ENCODE data around the gene MSRB2. TPM values are rescaled to one million over a fixed set of nuclear protein-coding genes. Genes with fewer than 3 reads are reported as not detected.

Gene MSRB2
- total and polyA plus RNA-seq, 2 experiments from 2014 or later = 9.5 to 34.6 TPM

DNA sequence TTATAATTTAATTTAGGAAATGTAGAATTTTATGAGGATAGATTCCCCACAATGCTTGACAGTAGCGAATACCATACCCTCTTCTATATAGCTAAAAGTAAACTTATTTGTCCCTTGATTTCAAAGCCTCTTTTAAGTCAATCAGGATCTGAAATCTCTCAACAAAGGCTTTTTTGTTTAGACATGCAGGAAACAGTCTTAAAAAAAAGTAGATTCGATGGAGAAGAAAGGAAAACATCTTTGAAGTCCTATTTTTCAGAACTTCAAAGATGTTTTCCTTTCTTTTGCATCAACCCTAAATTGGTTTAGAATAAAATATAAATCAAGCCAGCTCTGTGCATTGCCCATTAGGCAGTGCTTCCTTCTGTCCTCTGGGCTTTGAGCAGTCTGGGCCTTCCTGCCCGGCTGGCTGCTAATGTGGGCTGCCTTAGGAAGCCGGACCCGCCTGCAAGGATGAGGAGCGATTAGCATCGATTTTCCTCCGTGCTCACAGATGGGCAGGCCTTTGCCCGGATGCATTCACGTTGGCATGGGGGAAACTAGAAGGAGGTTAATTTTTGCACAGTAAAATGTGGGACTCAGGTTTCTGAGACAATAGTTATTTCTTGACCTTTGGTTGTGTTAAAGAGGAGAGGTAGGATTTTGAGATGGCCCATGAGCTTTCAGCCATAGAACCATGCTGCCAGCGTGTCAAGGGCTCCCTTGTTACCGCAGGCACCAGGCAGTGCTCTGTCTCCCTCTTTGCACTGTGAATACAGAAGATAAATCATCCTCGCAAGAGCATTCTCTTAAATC, 15.5 kb downstream of the MSRB2 start:
- H3K9me2 ChIP-seq (ENCODE audit: insufficient read depth) = no peaks in the 10 kb centered on the region
- ATAC-seq (no peak; the same call in 2 of the 3 replicates), DNase-seq (ENCODE audit: low spot score) (no peak)
- no peak overlapping the region for H3K4me3 ChIP-seq
- H3F3A ChIP-seq (replicated peaks; ENCODE audit: low read depth) = no peaks in the 10 kb centered on the region
- no peak overlapping the region for H3K27ac Mint-ChIP-seq
- no peaks in the 10 kb centered on the region for H3K9me3 Mint-ChIP-seq
- H3K4me1 Mint-ChIP-seq = peaks cover 35% of the 10 kb centered on the region
- no peaks in the 10 kb centered on the region for H4K20me1 ChIP-seq (replicated peaks; ENCODE audit: insufficient read depth)
- H3K27me3 ChIP-seq (ENCODE audit: insufficient read depth) = no peaks in the 10 kb centered on the region
- H3K4me3 Mint-ChIP-seq = no peak overlapping the region
- no peaks in the 10 kb centered on the region for H3K79me2 ChIP-seq (replicated peaks; ENCODE audit: insufficient read depth)
- H3K4me1 ChIP-seq (ENCODE audit: insufficient read depth) = peaks cover 4% of the 10 kb centered on the region
- peaks cover 6% of the 10 kb centered on the region for H3K27me3 Mint-ChIP-seq (ENCODE audit: insufficient read depth, low read depth, poor library complexity)
- TF ChIP-seq STAT1 (IDR thresholded peaks at IDR 0.05; ENCODE audit: unreplicated experiment) (no peak), NANOG (IDR thresholded peaks at IDR 0.05; ENCODE audit: borderline replicate concordance) (no peak), CREB1 (CRISPR knock-in tag; IDR thresholded peaks at IDR 0.05; ENCODE audit: low read depth) (no peak), ZNF331 (CRISPR knock-in tag; IDR thresholded peaks at IDR 0.05; ENCODE audit: low read depth) (no peak), JUNB (IDR thresholded peaks at IDR 0.05; ENCODE audit: unreplicated experiment) (no peak)
- TF ChIP-seq, protein P1, sequence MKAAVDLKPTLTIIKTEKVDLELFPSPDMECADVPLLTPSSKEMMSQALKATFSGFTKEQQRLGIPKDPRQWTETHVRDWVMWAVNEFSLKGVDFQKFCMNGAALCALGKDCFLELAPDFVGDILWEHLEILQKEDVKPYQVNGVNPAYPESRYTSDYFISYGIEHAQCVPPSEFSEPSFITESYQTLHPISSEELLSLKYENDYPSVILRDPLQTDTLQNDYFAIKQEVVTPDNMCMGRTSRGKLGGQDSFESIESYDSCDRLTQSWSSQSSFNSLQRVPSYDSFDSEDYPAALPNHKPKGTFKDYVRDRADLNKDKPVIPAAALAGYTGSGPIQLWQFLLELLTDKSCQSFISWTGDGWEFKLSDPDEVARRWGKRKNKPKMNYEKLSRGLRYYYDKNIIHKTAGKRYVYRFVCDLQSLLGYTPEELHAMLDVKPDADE (IDR thresholded peaks at IDR 0.05) = no peak
- TF ChIP-seq, protein P2, sequence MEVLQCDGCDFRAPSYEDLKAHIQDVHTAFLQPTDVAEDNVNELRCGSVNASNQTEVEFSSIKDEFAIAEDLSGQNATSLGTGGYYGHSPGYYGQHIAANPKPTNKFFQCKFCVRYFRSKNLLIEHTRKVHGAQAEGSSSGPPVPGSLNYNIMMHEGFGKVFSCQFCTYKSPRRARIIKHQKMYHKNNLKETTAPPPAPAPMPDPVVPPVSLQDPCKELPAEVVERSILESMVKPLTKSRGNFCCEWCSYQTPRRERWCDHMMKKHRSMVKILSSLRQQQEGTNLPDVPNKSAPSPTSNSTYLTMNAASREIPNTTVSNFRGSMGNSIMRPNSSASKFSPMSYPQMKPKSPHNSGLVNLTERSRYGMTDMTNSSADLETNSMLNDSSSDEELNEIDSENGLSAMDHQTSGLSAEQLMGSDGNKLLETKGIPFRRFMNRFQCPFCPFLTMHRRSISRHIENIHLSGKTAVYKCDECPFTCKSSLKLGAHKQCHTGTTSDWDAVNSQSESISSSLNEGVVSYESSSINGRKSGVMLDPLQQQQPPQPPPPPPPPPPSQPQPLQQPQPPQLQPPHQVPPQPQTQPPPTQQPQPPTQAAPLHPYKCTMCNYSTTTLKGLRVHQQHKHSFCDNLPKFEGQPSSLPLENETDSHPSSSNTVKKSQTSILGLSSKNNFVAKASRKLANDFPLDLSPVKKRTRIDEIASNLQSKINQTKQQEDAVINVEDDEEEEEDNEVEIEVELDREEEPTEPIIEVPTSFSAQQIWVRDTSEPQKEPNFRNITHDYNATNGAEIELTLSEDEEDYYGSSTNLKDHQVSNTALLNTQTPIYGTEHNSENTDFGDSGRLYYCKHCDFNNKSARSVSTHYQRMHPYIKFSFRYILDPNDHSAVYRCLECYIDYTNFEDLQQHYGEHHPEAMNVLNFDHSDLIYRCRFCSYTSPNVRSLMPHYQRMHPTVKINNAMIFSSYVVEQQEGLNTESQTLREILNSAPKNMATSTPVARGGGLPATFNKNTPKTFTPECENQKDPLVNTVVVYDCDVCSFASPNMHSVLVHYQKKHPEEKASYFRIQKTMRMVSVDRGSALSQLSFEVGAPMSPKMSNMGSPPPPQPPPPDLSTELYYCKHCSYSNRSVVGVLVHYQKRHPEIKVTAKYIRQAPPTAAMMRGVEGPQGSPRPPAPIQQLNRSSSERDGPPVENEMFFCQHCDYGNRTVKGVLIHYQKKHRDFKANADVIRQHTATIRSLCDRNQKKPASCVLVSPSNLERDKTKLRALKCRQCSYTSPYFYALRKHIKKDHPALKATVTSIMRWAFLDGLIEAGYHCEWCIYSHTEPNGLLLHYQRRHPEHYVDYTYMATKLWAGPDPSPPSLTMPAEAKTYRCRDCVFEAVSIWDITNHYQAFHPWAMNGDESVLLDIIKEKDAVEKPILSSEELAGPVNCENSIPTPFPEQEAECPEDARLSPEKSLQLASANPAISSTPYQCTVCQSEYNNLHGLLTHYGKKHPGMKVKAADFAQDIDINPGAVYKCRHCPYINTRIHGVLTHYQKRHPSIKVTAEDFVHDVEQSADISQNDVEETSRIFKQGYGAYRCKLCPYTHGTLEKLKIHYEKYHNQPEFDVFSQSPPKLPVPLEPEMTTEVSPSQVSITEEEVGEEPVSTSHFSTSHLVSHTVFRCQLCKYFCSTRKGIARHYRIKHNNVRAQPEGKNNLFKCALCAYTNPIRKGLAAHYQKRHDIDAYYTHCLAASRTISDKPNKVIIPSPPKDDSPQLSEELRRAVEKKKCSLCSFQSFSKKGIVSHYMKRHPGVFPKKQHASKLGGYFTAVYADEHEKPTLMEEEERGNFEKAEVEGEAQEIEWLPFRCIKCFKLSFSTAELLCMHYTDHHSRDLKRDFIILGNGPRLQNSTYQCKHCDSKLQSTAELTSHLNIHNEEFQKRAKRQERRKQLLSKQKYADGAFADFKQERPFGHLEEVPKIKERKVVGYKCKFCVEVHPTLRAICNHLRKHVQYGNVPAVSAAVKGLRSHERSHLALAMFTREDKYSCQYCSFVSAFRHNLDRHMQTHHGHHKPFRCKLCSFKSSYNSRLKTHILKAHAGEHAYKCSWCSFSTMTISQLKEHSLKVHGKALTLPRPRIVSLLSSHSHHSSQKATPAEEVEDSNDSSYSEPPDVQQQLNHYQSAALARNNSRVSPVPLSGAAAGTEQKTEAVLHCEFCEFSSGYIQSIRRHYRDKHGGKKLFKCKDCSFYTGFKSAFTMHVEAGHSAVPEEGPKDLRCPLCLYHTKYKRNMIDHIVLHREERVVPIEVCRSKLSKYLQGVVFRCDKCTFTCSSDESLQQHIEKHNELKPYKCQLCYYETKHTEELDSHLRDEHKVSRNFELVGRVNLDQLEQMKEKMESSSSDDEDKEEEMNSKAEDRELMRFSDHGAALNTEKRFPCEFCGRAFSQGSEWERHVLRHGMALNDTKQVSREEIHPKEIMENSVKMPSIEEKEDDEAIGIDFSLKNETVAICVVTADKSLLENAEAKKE (CRISPR knock-in tag; IDR thresholded peaks at IDR 0.05) = no peak
- TF ChIP-seq, protein P3, sequence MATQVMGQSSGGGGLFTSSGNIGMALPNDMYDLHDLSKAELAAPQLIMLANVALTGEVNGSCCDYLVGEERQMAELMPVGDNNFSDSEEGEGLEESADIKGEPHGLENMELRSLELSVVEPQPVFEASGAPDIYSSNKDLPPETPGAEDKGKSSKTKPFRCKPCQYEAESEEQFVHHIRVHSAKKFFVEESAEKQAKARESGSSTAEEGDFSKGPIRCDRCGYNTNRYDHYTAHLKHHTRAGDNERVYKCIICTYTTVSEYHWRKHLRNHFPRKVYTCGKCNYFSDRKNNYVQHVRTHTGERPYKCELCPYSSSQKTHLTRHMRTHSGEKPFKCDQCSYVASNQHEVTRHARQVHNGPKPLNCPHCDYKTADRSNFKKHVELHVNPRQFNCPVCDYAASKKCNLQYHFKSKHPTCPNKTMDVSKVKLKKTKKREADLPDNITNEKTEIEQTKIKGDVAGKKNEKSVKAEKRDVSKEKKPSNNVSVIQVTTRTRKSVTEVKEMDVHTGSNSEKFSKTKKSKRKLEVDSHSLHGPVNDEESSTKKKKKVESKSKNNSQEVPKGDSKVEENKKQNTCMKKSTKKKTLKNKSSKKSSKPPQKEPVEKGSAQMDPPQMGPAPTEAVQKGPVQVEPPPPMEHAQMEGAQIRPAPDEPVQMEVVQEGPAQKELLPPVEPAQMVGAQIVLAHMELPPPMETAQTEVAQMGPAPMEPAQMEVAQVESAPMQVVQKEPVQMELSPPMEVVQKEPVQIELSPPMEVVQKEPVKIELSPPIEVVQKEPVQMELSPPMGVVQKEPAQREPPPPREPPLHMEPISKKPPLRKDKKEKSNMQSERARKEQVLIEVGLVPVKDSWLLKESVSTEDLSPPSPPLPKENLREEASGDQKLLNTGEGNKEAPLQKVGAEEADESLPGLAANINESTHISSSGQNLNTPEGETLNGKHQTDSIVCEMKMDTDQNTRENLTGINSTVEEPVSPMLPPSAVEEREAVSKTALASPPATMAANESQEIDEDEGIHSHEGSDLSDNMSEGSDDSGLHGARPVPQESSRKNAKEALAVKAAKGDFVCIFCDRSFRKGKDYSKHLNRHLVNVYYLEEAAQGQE (IDR thresholded peaks at IDR 0.05; ENCODE audit: unreplicated experiment) = no peak
- no peak overlapping the region for H3K4me2 ChIP-seq
- no peaks in the 10 kb centered on the region for H3K36me3 ChIP-seq (ENCODE audit: insufficient read depth)
- peaks cover 6% of the 10 kb centered on the region; the same call in 2 of the 3 replicates for H3K36me3 Mint-ChIP-seq (ENCODE audit: low read depth)
- H3K27ac ChIP-seq (ENCODE audit: low read depth) = no peak overlapping the region
- H2AFZ ChIP-seq = no peak overlapping the region
